ENCODE measurements around the gene PRKAA1. TPM values are rescaled to one million over a fixed set of nuclear protein-coding genes. Genes with fewer than 3 reads are reported as not detected.

Gene PRKAA1
- total and polyA plus RNA-seq, 2 of the 4 experiments (the other 2 are of a cell fraction): 47.7 to 94.1 TPM

DNA sequence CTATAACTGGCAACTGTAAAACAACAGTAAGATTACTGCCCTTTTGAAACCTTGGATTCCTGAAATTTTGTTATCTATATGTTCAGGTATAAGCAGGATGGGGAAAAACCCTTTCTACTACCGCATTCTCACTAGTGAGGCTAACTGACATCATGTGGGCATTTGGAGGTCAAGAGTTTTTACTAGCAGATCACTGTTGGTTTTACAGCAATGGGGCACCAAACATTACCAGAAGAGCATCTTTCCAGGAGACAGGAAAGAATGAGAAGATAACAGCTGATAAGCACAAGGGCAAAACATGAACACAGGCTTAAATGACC is 21.6 kb downstream of the PRKAA1 start:
- Histone ChIP-seq H3K9me3 (ENCODE audit: control insufficient read depth, insufficient read depth, low read length) (no peaks in the 10 kb centered on the region), H3K4me2 (ENCODE audit: low read depth, low read length) (no peak overlapping the region), H3K23ac (ENCODE audit: low read depth, low read length) (no peak overlapping the region), H2AK9ac (replicated peaks; ENCODE audit: low read depth, low read length, poor library complexity) (no peak overlapping the region), H3K79me1 (ENCODE audit: low read depth in 1 of 2, low read length in 2 of 2) (peaks cover 32 to 45% of the 10 kb centered on the region in 2 experiments), H3K14ac (replicated peaks; ENCODE audit: low read depth, low read length) (no peak overlapping the region), H2BK120ac (ENCODE audit: low read depth, low read length) (no peak overlapping the region), H3K27ac (ENCODE audit: insufficient read depth, low read length) (no peak overlapping the region), H2BK5ac (ENCODE audit: low read depth, low read length, poor library complexity, severe bottlenecking) (no peak overlapping the region), H2BK20ac (ENCODE audit: low read depth, low read length) (no peak overlapping the region), H3K4me1 (ENCODE audit: control insufficient read depth, insufficient read depth, low read length) (peaks cover 4% of the 10 kb centered on the region), H3K56ac (ENCODE audit: extremely low read depth, insufficient read depth, low read length) (no peak overlapping the region), H4K5ac (ENCODE audit: low read depth, low read length) (no peak overlapping the region), H3K18ac (ENCODE audit: low read depth, low read length) (no peak overlapping the region), H2AK5ac (ENCODE audit: low read depth, low read length) (no peak overlapping the region), H3K4ac (ENCODE audit: low read depth, low read length) (no peak overlapping the region), H3K9me1 (ENCODE audit: insufficient read depth, low read length) (no peaks in the 10 kb centered on the region), H3K27me3 (ENCODE audit: control insufficient read depth, insufficient read depth, low read length) (no peaks in the 10 kb centered on the region), H4K20me1 (ENCODE audit: insufficient read depth, low read length) (peaks cover 43% of the 10 kb centered on the region), H3K4me3 (ENCODE audit: insufficient read depth, low read depth, low read length) (no peak overlapping the region), H2BK15ac (ENCODE audit: low read depth, low read length) (no peak overlapping the region), H2AFZ (replicated peaks; ENCODE audit: low read length, poor library complexity) (no peak overlapping the region), H4K8ac (ENCODE audit: low read depth in 2 of 2, low read length in 2 of 2) (no peak overlapping the region), H3K9ac (ENCODE audit: low read depth, low read length) (no peak overlapping the region), H3K36me3 (ENCODE audit: control insufficient read depth, insufficient read depth, low read length) (peaks cover 20% of the 10 kb centered on the region), H4K91ac (ENCODE audit: insufficient read depth, low read depth, low read length) (no peak overlapping the region)
- TF ChIP-seq, protein P1, sequence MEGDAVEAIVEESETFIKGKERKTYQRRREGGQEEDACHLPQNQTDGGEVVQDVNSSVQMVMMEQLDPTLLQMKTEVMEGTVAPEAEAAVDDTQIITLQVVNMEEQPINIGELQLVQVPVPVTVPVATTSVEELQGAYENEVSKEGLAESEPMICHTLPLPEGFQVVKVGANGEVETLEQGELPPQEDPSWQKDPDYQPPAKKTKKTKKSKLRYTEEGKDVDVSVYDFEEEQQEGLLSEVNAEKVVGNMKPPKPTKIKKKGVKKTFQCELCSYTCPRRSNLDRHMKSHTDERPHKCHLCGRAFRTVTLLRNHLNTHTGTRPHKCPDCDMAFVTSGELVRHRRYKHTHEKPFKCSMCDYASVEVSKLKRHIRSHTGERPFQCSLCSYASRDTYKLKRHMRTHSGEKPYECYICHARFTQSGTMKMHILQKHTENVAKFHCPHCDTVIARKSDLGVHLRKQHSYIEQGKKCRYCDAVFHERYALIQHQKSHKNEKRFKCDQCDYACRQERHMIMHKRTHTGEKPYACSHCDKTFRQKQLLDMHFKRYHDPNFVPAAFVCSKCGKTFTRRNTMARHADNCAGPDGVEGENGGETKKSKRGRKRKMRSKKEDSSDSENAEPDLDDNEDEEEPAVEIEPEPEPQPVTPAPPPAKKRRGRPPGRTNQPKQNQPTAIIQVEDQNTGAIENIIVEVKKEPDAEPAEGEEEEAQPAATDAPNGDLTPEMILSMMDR (conservative IDR thresholded peaks at IDR 0.05; ENCODE audit: low read depth, low read length): no peak
- TF ChIP-seq MXI1 (IDR thresholded peaks at IDR 0.05; ENCODE audit: borderline replicate concordance, low read depth, low read length) (no peak), SMC3 (IDR thresholded peaks at IDR 0.05; ENCODE audit: low read depth, low read length) (no peak), CHD1 (IDR thresholded peaks at IDR 0.05; ENCODE audit: low read depth, low read length) (no peak), RFX5 (IDR thresholded peaks at IDR 0.05; ENCODE audit: low read depth, low read length) (no peak), NFE2L2 (IDR thresholded peaks at IDR 0.05; ENCODE audit: low read depth, low read length) (no peak), FOS (IDR thresholded peaks at IDR 0.05; ENCODE audit: low read depth, low read length) (no peak), MAZ (IDR thresholded peaks at IDR 0.05; ENCODE audit: borderline replicate concordance, low read depth, low read length) (no peak)
- TF ChIP-seq, protein P2, sequence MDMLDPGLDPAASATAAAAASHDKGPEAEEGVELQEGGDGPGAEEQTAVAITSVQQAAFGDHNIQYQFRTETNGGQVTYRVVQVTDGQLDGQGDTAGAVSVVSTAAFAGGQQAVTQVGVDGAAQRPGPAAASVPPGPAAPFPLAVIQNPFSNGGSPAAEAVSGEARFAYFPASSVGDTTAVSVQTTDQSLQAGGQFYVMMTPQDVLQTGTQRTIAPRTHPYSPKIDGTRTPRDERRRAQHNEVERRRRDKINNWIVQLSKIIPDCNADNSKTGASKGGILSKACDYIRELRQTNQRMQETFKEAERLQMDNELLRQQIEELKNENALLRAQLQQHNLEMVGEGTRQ (IDR thresholded peaks at IDR 0.05; ENCODE audit: low read depth, low read length): no peak
- TF ChIP-seq, protein P3, sequence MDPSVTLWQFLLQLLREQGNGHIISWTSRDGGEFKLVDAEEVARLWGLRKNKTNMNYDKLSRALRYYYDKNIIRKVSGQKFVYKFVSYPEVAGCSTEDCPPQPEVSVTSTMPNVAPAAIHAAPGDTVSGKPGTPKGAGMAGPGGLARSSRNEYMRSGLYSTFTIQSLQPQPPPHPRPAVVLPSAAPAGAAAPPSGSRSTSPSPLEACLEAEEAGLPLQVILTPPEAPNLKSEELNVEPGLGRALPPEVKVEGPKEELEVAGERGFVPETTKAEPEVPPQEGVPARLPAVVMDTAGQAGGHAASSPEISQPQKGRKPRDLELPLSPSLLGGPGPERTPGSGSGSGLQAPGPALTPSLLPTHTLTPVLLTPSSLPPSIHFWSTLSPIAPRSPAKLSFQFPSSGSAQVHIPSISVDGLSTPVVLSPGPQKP (IDR thresholded peaks at IDR 0.05; ENCODE audit: borderline replicate concordance, low read depth, low read length): no peak
- intact Hi-C loops (cut with micrococcal nuclease): no loop called here
- dilution Hi-C loops (cut with HindIII; ENCODE audit: low sequenced_read_pairs, unreplicated experiment): no loop called here
- ATAC-seq (ENCODE audit: low read depth): no peak
- WGBS, 2 experiments (ENCODE audit: extremely low coverage in 2 of 2, insufficient read length in 1 of 2): no CpG with 5 or more reads among the region's 1 CpG
- POLR2A ChIA-PET (ENCODE audit: unreplicated experiment): no interaction called here
- in situ Hi-C loops (cut with MboI; ENCODE audit: low sequenced_read_pairs): no loop called here
- no peak for DNase-seq
- CTCF ChIA-PET: no interaction called here
- no TSS peak for BruUV-seq (replicated peaks)
